Liver (tissue), 9 donors: ENCODE results near the gene BICDL1. TPM values are rescaled to one million over a fixed set of nuclear protein-coding genes. Genes with fewer than 3 reads are reported as not detected.

Source experiments
- DNase-seq: peaks from one replicate; pipeline ENCODE4 v3.0.0-alpha.2; 2017; ENCODE audit warnings: low spot score
- H3K27ac ChIP-seq, 2 donors: one replicate each; pipeline ENCODE4 v1.7.0; 2013; ENCODE audit warnings: inconsistent platforms in 2 of 2, low read length in 2 of 2, control low read depth in 1 of 2, low read depth in 1 of 2, mild to moderate bottlenecking in 1 of 2
- H3K27me3 ChIP-seq, 4 donors: one replicate each; pipeline versions ENCODE4 v1.6.1 to v1.7.0; 2013; ENCODE audit warnings: low read length in 3 of 4, inconsistent platforms in 1 of 4, mild to moderate bottlenecking in 1 of 4, moderate library complexity in 1 of 4; ENCODE audit not compliant: control insufficient read depth in 4 of 4, insufficient read depth in 4 of 4
- H3K36me3 ChIP-seq, 4 donors: one replicate each; pipeline versions ENCODE4 v1.6.1 to v1.7.0; 2013; ENCODE audit warnings: low read length in 3 of 4, mild to moderate bottlenecking in 3 of 4, low read depth in 1 of 4, moderate library complexity in 1 of 4; ENCODE audit not compliant: control insufficient read depth in 4 of 4, insufficient read depth in 3 of 4
- H3K4me1 ChIP-seq, 4 donors: one replicate each; pipeline versions ENCODE4 v1.6.1 to v1.7.0; 2013; ENCODE audit warnings: low read length in 3 of 4, mild to moderate bottlenecking in 3 of 4, moderate library complexity in 1 of 4; ENCODE audit not compliant: control insufficient read depth in 4 of 4, insufficient read depth in 4 of 4
- H3K4me3 ChIP-seq, 3 donors: one replicate each; pipeline versions ENCODE4 v1.6.1 to v1.7.0; 2013; ENCODE audit warnings: low read length in 3 of 3, control low read depth in 1 of 3, low read depth in 1 of 3, mild to moderate bottlenecking in 1 of 3
- H3K9ac ChIP-seq, 2 donors: one replicate each; pipeline ENCODE4 v1.7.0; 2013; ENCODE audit warnings: low read length in 2 of 2, mild to moderate bottlenecking in 2 of 2, moderate library complexity in 2 of 2, control low read depth in 1 of 2, low read depth in 1 of 2
- H3K9me3 ChIP-seq, 4 donors: one replicate each; pipeline versions ENCODE4 v1.6.1 to v1.7.0; 2013; ENCODE audit warnings: low read length in 3 of 4; ENCODE audit not compliant: control insufficient read depth in 4 of 4
- ATF3 ChIP-seq: IDR thresholded peaks from 2 replicates; pipeline ENCODE4 v1.6.1; 2016; ENCODE audit warnings: antibody characterized with exemption
- CTCF ChIP-seq: fragments of 150-350 bp; IDR thresholded peaks from 2 replicates; pipeline ENCODE4 v1.5.1; 2017; ENCODE audit warnings: improper control_type of control experiment, low read depth, low read length; ENCODE audit not compliant: missing input control
- EGR1 ChIP-seq, 2 donors: IDR thresholded peaks; 2 replicates each; pipeline ENCODE4 v1.6.1; 2016 to 2018; ENCODE audit warnings: antibody characterized with exemption in 2 of 2, low read depth in 2 of 2
- FOXA1 ChIP-seq: IDR thresholded peaks from 2 replicates; pipeline ENCODE4 v1.6.1; 2016; ENCODE audit warnings: antibody characterized with exemption
- FOXA2 ChIP-seq: IDR thresholded peaks from 2 replicates; pipeline ENCODE4 v1.6.1; 2016; ENCODE audit warnings: antibody characterized with exemption
- GABPA ChIP-seq, 2 donors: IDR thresholded peaks in 1 of 2; conservative IDR thresholded peaks in 1 of 2; 2 replicates each; pipeline ENCODE4 v1.6.1; 2016; ENCODE audit warnings: antibody characterized with exemption in 2 of 2, mild to moderate bottlenecking in 1 of 2, moderate library complexity in 1 of 2
- HNF4A ChIP-seq, 2 donors: conservative IDR thresholded peaks; 2 replicates each; pipeline ENCODE4 v1.6.1; 2016; ENCODE audit warnings: antibody characterized with exemption in 2 of 2, mild to moderate bottlenecking in 2 of 2
- HNF4G ChIP-seq: IDR thresholded peaks from 2 replicates; pipeline ENCODE4 v1.6.1; 2016; ENCODE audit warnings: antibody characterized with exemption
- JUND ChIP-seq, 2 donors: IDR thresholded peaks; 2 replicates each; pipeline ENCODE4 v1.6.1; 2016; ENCODE audit warnings: antibody characterized with exemption in 2 of 2
- MAX ChIP-seq: IDR thresholded peaks from 2 replicates; pipeline ENCODE4 v1.6.1; 2016; ENCODE audit warnings: antibody characterized with exemption
- NR2F2 ChIP-seq: IDR thresholded peaks from 2 replicates; pipeline ENCODE4 v1.6.1; 2016; ENCODE audit warnings: antibody characterized with exemption
- RAD21 ChIP-seq, 2 donors: IDR thresholded peaks; 2 replicates each; pipeline ENCODE4 v1.6.1; 2016; ENCODE audit warnings: antibody characterized with exemption in 2 of 2, mild to moderate bottlenecking in 2 of 2
- REST ChIP-seq: IDR thresholded peaks from 2 replicates; pipeline ENCODE4 v1.6.1; 2016; ENCODE audit warnings: antibody characterized with exemption, mild to moderate bottlenecking
- RXRA ChIP-seq, 2 donors: IDR thresholded peaks; 2 replicates each; pipeline ENCODE4 v1.6.1; 2017 to 2018; ENCODE audit warnings: antibody characterized with exemption in 2 of 2, mild to moderate bottlenecking in 1 of 2
- SP1 ChIP-seq: IDR thresholded peaks from 2 replicates; pipeline ENCODE4 v1.6.1; 2018; ENCODE audit warnings: antibody characterized with exemption, mild to moderate bottlenecking
- TAF1 ChIP-seq: conservative IDR thresholded peaks from 2 replicates; pipeline ENCODE4 v1.6.1; 2016; ENCODE audit warnings: antibody characterized with exemption, mild to moderate bottlenecking
- ZBTB33 ChIP-seq: IDR thresholded peaks from 2 replicates; pipeline ENCODE4 v1.6.1; 2016; ENCODE audit warnings: antibody characterized with exemption
- WGBS: extraction: QIAGEN DNeasy Blood & Tissue Kit; methylation state at CpG from one replicate; pipeline ENCODE4 v1.1.7; 2013; 5-methylcytosine and 5-hydroxymethylcytosine counted together
- polyA plus RNA-seq, 2 donors: library from polyadenylated mRNA; stranded (reverse) in 1 of 2; unstranded in 1 of 2; fragments of 200-250 nt in 1 of 2; fragments of >200 nt in 1 of 2; fragmentation: Nextera tagmentation in 1 of 2; extraction: Ambion mirVana in 1 of 2; gene quantifications; one replicate each; pipeline versions ENCODE4 v1.2.1 to v1.2.3, GENCODE V29; 2013 to 2015
- total RNA-seq, 2 donors: library from RNA; depleted of rRNA; stranded (reverse); fragments of >200 nt; gene quantifications; one replicate each; pipeline ENCODE4 v1.2.3, GENCODE V29; 2014
- donor health status: healthy.
- donor health status: healthy.
- donor health status: healthy.
- donor health status: healthy.
- donor health status: healthy.

The BICDL1 gene
- total and polyA plus RNA-seq, 4 donors = 0.65 to 3.8 (median 2.3) TPM

- Histone ChIP-seq H3K9ac (no peak overlapping the region), H3K27me3 (no peaks in the 10 kb centered on the region), H3K4me3 (no peak overlapping the region), H3K4me1 (no peaks in the 10 kb centered on the region), H3K27ac (no peak overlapping the region), H3K9me3 (no peaks in the 10 kb centered on the region), H3K36me3 (no peaks in the 10 kb centered on the region)
- no peak for DNase-seq
- no peak for TF ChIP-seq HNF4G
- no peak for TF ChIP-seq EGR1 (IDR thresholded peaks at IDR 0.05; ENCODE audit: low read depth in 2 of 2)
- TF ChIP-seq HNF4A (conservative IDR thresholded peaks at IDR 0.05) = no peak
- TF ChIP-seq RAD21 (IDR thresholded peaks at IDR 0.05) = no peak
- TF ChIP-seq TAF1 = no peak
- no peak for TF ChIP-seq ATF3
- TF ChIP-seq GABPA (IDR thresholded peaks at IDR 0.05 in 1 of 2, conservative IDR thresholded peaks at IDR 0.05 in 1 of 2) = no peak
- TF ChIP-seq MAX = no peak
- TF ChIP-seq REST = no peak
- TF ChIP-seq JUND (IDR thresholded peaks at IDR 0.05) = no peak
- no peak for TF ChIP-seq FOXA1
- TF ChIP-seq ZBTB33 = no peak
- TF ChIP-seq NR2F2 = no peak
- TF ChIP-seq SP1 = no peak
- WGBS = 81% methylated on average over 9 of the region's 9 CpGs
Measured at GRCh38 chr12:120079411-120080400, 90.7 kb downstream of the BICDL1 start.

- TF ChIP-seq FOXA1 (no peak), REST (no peak), FOXA2 (no peak), EGR1 (IDR thresholded peaks at IDR 0.05; ENCODE audit: low read depth in 2 of 2) (no peak), ATF3 (no peak), CTCF (no peak), GABPA (IDR thresholded peaks at IDR 0.05 in 1 of 2, conservative IDR thresholded peaks at IDR 0.05 in 1 of 2) (no peak), RXRA (IDR thresholded peaks at IDR 0.05) (no peak), NR2F2 (no peak), SP1 (no peak)
- H3K36me3 ChIP-seq = no peaks in the 10 kb centered on the region
- H3K4me1 ChIP-seq = peaks cover 0 to 3% (median 1%) of the 10 kb centered on the region in 4 donors
- 97% methylated on average over 2 of the region's 2 CpGs for WGBS
- H3K9me3 ChIP-seq = no peaks in the 10 kb centered on the region
- H3K9ac ChIP-seq = no peak overlapping the region
- DNase-seq = no peak
- H3K27ac ChIP-seq = no peak overlapping the region
- no peaks in the 10 kb centered on the region for H3K27me3 ChIP-seq
- no peak overlapping the region for H3K4me3 ChIP-seq
Measured at GRCh38 chr12:120081641-120082040, 92.6 kb downstream of the BICDL1 start.
